Measurements from ENCODE around the gene PTPRD.

The PTPRD gene

DNA sequence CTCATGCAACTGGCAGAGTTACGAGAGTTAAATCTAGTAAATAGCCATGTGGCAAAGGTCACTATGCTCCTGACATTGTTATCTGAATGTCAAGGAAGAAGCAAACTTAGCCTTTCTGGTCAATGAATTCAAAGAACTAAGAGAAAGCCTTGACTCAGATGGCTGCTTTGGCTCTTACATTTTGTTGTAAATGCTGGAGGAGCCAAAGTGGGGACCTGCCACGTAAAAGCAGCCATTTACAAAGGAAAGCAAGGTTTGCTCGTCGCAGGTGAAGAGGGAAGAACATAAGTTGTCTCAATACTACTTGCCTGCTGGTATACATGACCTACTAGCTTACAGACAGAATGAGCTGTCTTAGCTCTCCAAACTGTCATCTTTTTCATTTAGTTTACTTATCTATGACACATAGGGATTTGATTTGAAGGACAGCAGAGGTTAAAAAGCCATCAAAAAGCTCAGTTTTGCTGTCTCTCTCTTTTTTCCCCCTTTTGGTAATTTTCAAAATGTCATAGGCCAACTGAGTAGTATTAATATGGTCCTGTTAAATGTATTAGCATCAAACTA is 1760.4 kb downstream of the PTPRD start:
- Histone ChIP-seq H3K36me3 (ENCODE audit: insufficient read depth) (no peaks in the 10 kb centered on the region), H3K4me2 (no peak overlapping the region), H2AFZ (ENCODE audit: low read depth) (no peak overlapping the region)

GRCh38 chr9:8850914-8851313 is 1761.9 kb downstream of the PTPRD start:
- TF ChIP-seq, protein P1, sequence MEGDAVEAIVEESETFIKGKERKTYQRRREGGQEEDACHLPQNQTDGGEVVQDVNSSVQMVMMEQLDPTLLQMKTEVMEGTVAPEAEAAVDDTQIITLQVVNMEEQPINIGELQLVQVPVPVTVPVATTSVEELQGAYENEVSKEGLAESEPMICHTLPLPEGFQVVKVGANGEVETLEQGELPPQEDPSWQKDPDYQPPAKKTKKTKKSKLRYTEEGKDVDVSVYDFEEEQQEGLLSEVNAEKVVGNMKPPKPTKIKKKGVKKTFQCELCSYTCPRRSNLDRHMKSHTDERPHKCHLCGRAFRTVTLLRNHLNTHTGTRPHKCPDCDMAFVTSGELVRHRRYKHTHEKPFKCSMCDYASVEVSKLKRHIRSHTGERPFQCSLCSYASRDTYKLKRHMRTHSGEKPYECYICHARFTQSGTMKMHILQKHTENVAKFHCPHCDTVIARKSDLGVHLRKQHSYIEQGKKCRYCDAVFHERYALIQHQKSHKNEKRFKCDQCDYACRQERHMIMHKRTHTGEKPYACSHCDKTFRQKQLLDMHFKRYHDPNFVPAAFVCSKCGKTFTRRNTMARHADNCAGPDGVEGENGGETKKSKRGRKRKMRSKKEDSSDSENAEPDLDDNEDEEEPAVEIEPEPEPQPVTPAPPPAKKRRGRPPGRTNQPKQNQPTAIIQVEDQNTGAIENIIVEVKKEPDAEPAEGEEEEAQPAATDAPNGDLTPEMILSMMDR (conservative IDR thresholded peaks at IDR 0.05; ENCODE audit: low read depth, low read length) = no peak
- H3K4me1 ChIP-seq (ENCODE audit: low read depth, poor library complexity, severe bottlenecking) = no peaks in the 10 kb centered on the region
- H3K4me2 ChIP-seq = no peak overlapping the region
- no peak overlapping the region for H2AFZ ChIP-seq (ENCODE audit: low read depth)
- H3K79me2 ChIP-seq (ENCODE audit: insufficient read depth, low read depth) = no peaks in the 10 kb centered on the region
- H3K27me3 ChIP-seq (ENCODE audit: insufficient read depth, low read depth) = no peaks in the 10 kb centered on the region
- no peak overlapping the region for H3K4me3 ChIP-seq (IDR thresholded peaks at IDR 0.05; ENCODE audit: insufficient read depth, low read depth, low read length)
- no peaks in the 10 kb centered on the region for H4K20me1 ChIP-seq (ENCODE audit: insufficient read depth)
- H3K36me3 ChIP-seq (ENCODE audit: insufficient read depth) = no peaks in the 10 kb centered on the region
- H3K27ac ChIP-seq = no peak overlapping the region
- no peak overlapping the region for H3K9ac ChIP-seq

More for the DNA sequence above, 1760.4 kb downstream of the PTPRD start:
- H3K27me3 ChIP-seq (ENCODE audit: insufficient read depth, low read depth) = no peaks in the 10 kb centered on the region
- H3K9ac ChIP-seq = no peak overlapping the region
- TF ChIP-seq, protein P1 (conservative IDR thresholded peaks at IDR 0.05; ENCODE audit: low read depth, low read length) = no peak
- H3K27ac ChIP-seq = no peak overlapping the region
- H3K4me3 ChIP-seq (IDR thresholded peaks at IDR 0.05; ENCODE audit: insufficient read depth, low read depth, low read length) = no peak overlapping the region
- H3K4me1 ChIP-seq (ENCODE audit: low read depth, poor library complexity, severe bottlenecking) = no peaks in the 10 kb centered on the region
- H3K79me2 ChIP-seq (ENCODE audit: insufficient read depth, low read depth) = no peaks in the 10 kb centered on the region
- no peaks in the 10 kb centered on the region for H4K20me1 ChIP-seq (ENCODE audit: insufficient read depth)

- H4K20me1 ChIP-seq (ENCODE audit: insufficient read depth) = no peaks in the 10 kb centered on the region
- H3K27ac ChIP-seq = no peak overlapping the region
- H3K36me3 ChIP-seq (ENCODE audit: insufficient read depth) = no peaks in the 10 kb centered on the region
- H3K27me3 ChIP-seq (ENCODE audit: insufficient read depth, low read depth) = no peaks in the 10 kb centered on the region
- H3K4me1 ChIP-seq (ENCODE audit: low read depth, poor library complexity, severe bottlenecking) = no peaks in the 10 kb centered on the region
- no peak overlapping the region for H2AFZ ChIP-seq (ENCODE audit: low read depth)
- TF ChIP-seq, protein P1 (conservative IDR thresholded peaks at IDR 0.05; ENCODE audit: low read depth, low read length) = no peak
- no peak overlapping the region for H3K4me3 ChIP-seq (IDR thresholded peaks at IDR 0.05; ENCODE audit: insufficient read depth, low read depth, low read length)
- H3K9ac ChIP-seq = no peak overlapping the region
- no peaks in the 10 kb centered on the region for H3K79me2 ChIP-seq (ENCODE audit: insufficient read depth, low read depth)
- no peak overlapping the region for H3K4me2 ChIP-seq
Observed at GRCh38 chr9:8845808-8846207, 1767.0 kb downstream of the PTPRD start.

DNA sequence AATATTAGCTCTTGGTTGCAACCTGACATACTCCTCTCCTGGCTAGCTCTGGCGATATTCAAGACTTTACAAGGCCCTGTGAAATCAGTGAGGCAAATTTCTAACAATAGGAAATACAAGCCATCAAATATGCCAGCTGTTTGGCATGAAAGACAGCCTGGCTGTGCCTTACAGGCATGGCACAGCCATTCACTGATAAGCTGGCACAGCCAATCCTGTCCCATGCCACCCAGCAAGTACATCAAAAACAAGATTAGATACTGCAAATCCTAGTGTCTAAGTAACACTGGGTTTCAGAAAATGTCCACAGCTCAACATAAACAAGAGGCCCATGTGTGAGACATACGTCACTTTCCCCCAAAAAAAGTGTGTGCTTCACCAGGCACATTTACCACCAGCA is 1767.4 kb downstream of the PTPRD start:
- Histone ChIP-seq H3K4me2 (no peak overlapping the region), H3K4me1 (ENCODE audit: low read depth, poor library complexity, severe bottlenecking) (no peaks in the 10 kb centered on the region), H3K27me3 (ENCODE audit: insufficient read depth, low read depth) (no peaks in the 10 kb centered on the region), H4K20me1 (ENCODE audit: insufficient read depth) (no peaks in the 10 kb centered on the region), H3K27ac (no peak overlapping the region), H3K9ac (no peak overlapping the region), H2AFZ (ENCODE audit: low read depth) (no peak overlapping the region), H3K4me3 (IDR thresholded peaks at IDR 0.05; ENCODE audit: insufficient read depth, low read depth, low read length) (no peak overlapping the region), H3K36me3 (ENCODE audit: insufficient read depth) (no peaks in the 10 kb centered on the region), H3K79me2 (ENCODE audit: insufficient read depth, low read depth) (no peaks in the 10 kb centered on the region)
- TF ChIP-seq, protein P1 (conservative IDR thresholded peaks at IDR 0.05; ENCODE audit: low read depth, low read length) = no peak

Measured in KMS-11 (cell line).